Hepatocyte (in vitro differentiated cells): ENCODE results near the gene GPD2. TPM values are rescaled to one million over a fixed set of nuclear protein-coding genes. Genes with fewer than 3 reads are reported as not detected.

Experiments used
- DNase-seq: peaks from one replicate; pipeline ENCODE4 v3.0.0-alpha.2; 2016; ENCODE audit warnings: low spot score
- H2AFZ ChIP-seq: fragments of 200-600 bp; sonication (generic); 2 replicates; pipeline ENCODE4 v1.6.0; 2016; ENCODE audit warnings: antibody characterized with exemption, mild to moderate bottlenecking
- H3K27ac ChIP-seq: fragments of 200-600 bp; sonication (generic); 2 replicates; pipeline ENCODE4 v1.5.1; 2016; ENCODE audit warnings: mild to moderate bottlenecking
- H3K27me3 ChIP-seq: fragments of 200-600 bp; sonication (generic); 2 replicates; pipeline ENCODE4 v1.6.1; 2016
- H3K36me3 ChIP-seq: fragments of 200-600 bp; sonication (generic); replicated peaks from 2 replicates; pipeline ENCODE4 v1.5.1; 2016; ENCODE audit warnings: low read depth; ENCODE audit not compliant: insufficient read depth
- H3K4me1 ChIP-seq: fragments of 200-600 bp; sonication (generic); 2 replicates; pipeline ENCODE4 v1.5.1; 2016; ENCODE audit warnings: mild to moderate bottlenecking, moderate library complexity; ENCODE audit not compliant: insufficient read depth
- H3K4me2 ChIP-seq: fragments of 200-600 bp; sonication (generic); 2 replicates; pipeline ENCODE4 v1.6.0; 2016
- H3K4me3 ChIP-seq: fragments of 200-600 bp; sonication (generic); 2 replicates; pipeline ENCODE4 v1.5.1; 2016; ENCODE audit warnings: mild to moderate bottlenecking
- H3K79me2 ChIP-seq: fragments of 200-600 bp; sonication (generic); 2 replicates; pipeline ENCODE4 v1.6.0; 2017; ENCODE audit warnings: mild to moderate bottlenecking
- H3K9me2 ChIP-seq: fragments of 200-600 bp; sonication (generic); replicated peaks from 2 replicates; pipeline ENCODE4 v1.6.0; 2017; ENCODE audit warnings: mild to moderate bottlenecking; ENCODE audit not compliant: insufficient read depth
- H3K9me3 ChIP-seq: fragments of 200-600 bp; sonication (generic); 2 replicates; pipeline ENCODE4 v1.5.1; 2016; ENCODE audit warnings: low read depth, mild to moderate bottlenecking
- H4K20me1 ChIP-seq: fragments of 200-600 bp; sonication (generic); 2 replicates; pipeline ENCODE4 v1.6.0; 2016; ENCODE audit warnings: mild to moderate bottlenecking; ENCODE audit not compliant: insufficient read depth, poor library complexity, severe bottlenecking
- CTCF ChIP-seq: fragments of 200-600 bp; sonication (generic); IDR thresholded peaks from 2 replicates; pipeline ENCODE4 v1.5.1; 2016; ENCODE audit warnings: antibody characterized with exemption, mild to moderate bottlenecking; ENCODE audit not compliant: poor library complexity
- EZH2 ChIP-seq: fragments of 200-600 bp; sonication (generic); IDR thresholded peaks from 2 replicates; pipeline ENCODE4 v1.6.1; 2016; ENCODE audit warnings: antibody characterized with exemption, mild to moderate bottlenecking, borderline replicate concordance
- EZH2phosphoT487 ChIP-seq: fragments of 200-600 bp; sonication (generic); IDR thresholded peaks from one replicate; pipeline ENCODE4 v1.6.1; 2018; ENCODE audit warnings: antibody characterized with exemption, mild to moderate bottlenecking, low read depth, moderate library complexity; ENCODE audit not compliant: unreplicated experiment, severe bottlenecking
- WGBS: methylation state at CpG from one replicate; pipeline ENCODE4 v1.1.6; 2016; ENCODE audit warnings: low lambda C conversion rate; ENCODE audit errors: missing lambda C conversion rate; 5-methylcytosine and 5-hydroxymethylcytosine counted together
- polyA plus RNA-seq: library from polyadenylated mRNA; unstranded; fragments of >200 nt; fragmentation: Nextera tagmentation; extraction: Ambion mirVana; gene quantifications from 2 replicates; pipeline ENCODE4 v1.2.1, GENCODE V29; 2016
- total RNA-seq: library from RNA; depleted of rRNA; stranded (reverse); fragments of >200 nt; gene quantifications from 2 replicates; pipeline ENCODE4 v1.2.3, GENCODE V29; 2014

The GPD2 gene
- total and polyA plus RNA-seq, 2 experiments from 2014 or later, result 10.8 to 71.7 TPM

GRCh38 chr2:156592809-156593593 is 156.8 kb downstream of the GPD2 start:
- Histone ChIP-seq H4K20me1 (no peaks in the 10 kb centered on the region), H3K4me2 (peak overlapping the region; percentile 26), H3K36me3 (no peaks in the 10 kb centered on the region), H2AFZ (no peak overlapping the region), H3K27me3 (no peaks in the 10 kb centered on the region), H3K27ac (no peak overlapping the region), H3K79me2 (no peaks in the 10 kb centered on the region), H3K9me3 (no peaks in the 10 kb centered on the region), H3K4me3 (no peak overlapping the region), H3K9me2 (no peaks in the 10 kb centered on the region), H3K4me1 (peaks cover 4% of the 10 kb centered on the region)
- WGBS, result 51% methylated on average over 8 of the region's 8 CpGs
- peak; percentile 6 for DNase-seq
- TF ChIP-seq EZH2phosphoT487 (no peak), CTCF (no peak), EZH2 (no peak)

- no peaks in the 10 kb centered on the region for H4K20me1 ChIP-seq
- H3K4me2 ChIP-seq, result peak overlapping the region; percentile 26
- no peak for DNase-seq
- no peak overlapping the region for H3K4me3 ChIP-seq
- WGBS, result 52% methylated on average over 2 of the region's 2 CpGs
- H3K9me3 ChIP-seq, result no peaks in the 10 kb centered on the region
- H3K4me1 ChIP-seq, result peaks cover 4% of the 10 kb centered on the region
- H3K36me3 ChIP-seq, result no peaks in the 10 kb centered on the region
- H2AFZ ChIP-seq, result no peak overlapping the region
- no peak overlapping the region for H3K27ac ChIP-seq
- no peaks in the 10 kb centered on the region for H3K9me2 ChIP-seq
- H3K79me2 ChIP-seq, result no peaks in the 10 kb centered on the region
- no peak for TF ChIP-seq EZH2
- no peak for TF ChIP-seq CTCF
- no peak for TF ChIP-seq EZH2phosphoT487
- H3K27me3 ChIP-seq, result no peaks in the 10 kb centered on the region
Measured at GRCh38 chr2:156593594-156593921, 157.4 kb downstream of the GPD2 start.

DNA sequence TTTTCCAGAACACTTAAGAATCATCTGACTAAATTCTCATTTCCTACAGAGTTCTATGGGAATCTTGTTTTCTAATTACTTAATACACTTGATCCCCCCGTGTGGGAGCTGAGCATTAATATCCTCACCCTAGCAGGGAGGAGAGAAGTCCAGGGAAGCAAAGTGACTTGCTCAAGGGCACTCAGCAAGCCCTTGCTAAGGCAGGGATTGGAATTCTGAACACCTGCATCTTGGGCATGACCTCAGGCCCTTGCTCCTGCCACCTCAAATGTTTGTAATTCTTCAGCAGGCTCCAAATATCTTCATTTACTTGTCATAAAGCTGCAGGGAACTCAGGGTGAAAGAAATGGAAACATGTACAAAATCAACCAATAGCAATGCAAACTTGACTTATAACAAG is 162.4 kb downstream of the GPD2 start:
- Histone ChIP-seq H3K4me2 (no peak overlapping the region), H3K4me3 (no peak overlapping the region), H4K20me1 (no peaks in the 10 kb centered on the region), H3K4me1 (peaks cover 3% of the 10 kb centered on the region), H3K27ac (no peak overlapping the region), H3K9me3 (no peaks in the 10 kb centered on the region), H3K79me2 (no peaks in the 10 kb centered on the region), H3K9me2 (no peaks in the 10 kb centered on the region), H3K27me3 (no peaks in the 10 kb centered on the region), H3K36me3 (no peaks in the 10 kb centered on the region), H2AFZ (no peak overlapping the region)
- DNase-seq, result no peak
- WGBS, result 39% methylated on average over 1 of the region's 1 CpG
- TF ChIP-seq EZH2phosphoT487, result no peak
- TF ChIP-seq EZH2, result no peak
- TF ChIP-seq CTCF, result no peak
